A673 (cell line): ENCODE data around the gene MYT1. TPM values are rescaled to one million over a fixed set of nuclear protein-coding genes. Genes with fewer than 3 reads are reported as not detected.

ENCODE experiments used
- BruUV-seq: library from RNA; stranded (reverse); fragments of 400-500 nt; replicated peaks from 2 replicates; lab custom pipeline; 2021; lab: Mats Ljungman, UMichigan
- CTCF ChIA-PET: fragments of 300-600 bp; sonication (Branson Sonifier 250); formaldehyde crosslinking; loops from one replicate; lab custom pipeline; 2022; ENCODE audit warnings: antibody characterized with exemption; lab: Charles Lee
- POLR2A ChIA-PET: fragments of 300-600 bp; sonication (Branson Sonifier 250); formaldehyde crosslinking; loops from one replicate; lab custom pipeline; 2022; ENCODE audit warnings: antibody characterized with exemption; ENCODE audit not compliant: low non-redundant PET; lab: Charles Lee
- DNase-seq: peaks from one replicate; pipeline ENCODE4 v3.0.0-alpha.2; 2015; ENCODE audit warnings: low spot score
- H3K27ac ChIP-seq: fragments of 200-600 bp; sonication (generic); 2 replicates; pipeline ENCODE4 v1.5.1; 2016; ENCODE audit warnings: mixed run types, low read depth, mild to moderate bottlenecking, mixed read lengths, antibody characterized with exemption, low read length; ENCODE audit not compliant: poor library complexity, severe bottlenecking
- H3K27me3 ChIP-seq: fragments of 200-600 bp; sonication (generic); replicated peaks from 2 replicates; pipeline ENCODE4 v1.6.1; 2017; ENCODE audit warnings: mixed run types, low read depth, mild to moderate bottlenecking, mixed read lengths, antibody characterized with exemption, low read length; ENCODE audit not compliant: insufficient read depth, poor library complexity
- H3K36me3 ChIP-seq: fragments of 200-600 bp; sonication (generic); 2 replicates; pipeline ENCODE4 v1.6.1; 2016; ENCODE audit warnings: mixed run types, mild to moderate bottlenecking, mixed read lengths, antibody characterized with exemption, low read length; ENCODE audit not compliant: insufficient read depth, poor library complexity, severe bottlenecking
- H3K4me1 ChIP-seq: fragments of 200-600 bp; sonication (generic); 2 replicates; pipeline ENCODE4 v1.6.1; 2017; ENCODE audit warnings: mixed run types, mild to moderate bottlenecking, mixed read lengths, antibody characterized with exemption, low read length; ENCODE audit not compliant: insufficient read depth, poor library complexity, severe bottlenecking
- H3K4me3 ChIP-seq: fragments of 200-600 bp; sonication (generic); 2 replicates; pipeline ENCODE4 v1.5.1; 2016; ENCODE audit warnings: low read depth, mixed run types, mild to moderate bottlenecking, mixed read lengths, low read length; ENCODE audit not compliant: poor library complexity, severe bottlenecking
- H3K9me3 ChIP-seq: fragments of 200-600 bp; sonication (generic); 2 replicates; pipeline ENCODE4 v1.6.1; 2016; ENCODE audit warnings: mixed run types, low read depth, mild to moderate bottlenecking, mixed read lengths, antibody characterized with exemption, low read length; ENCODE audit not compliant: poor library complexity, severe bottlenecking
- EZH2 ChIP-seq: fragments of 200-600 bp; sonication (generic); IDR thresholded peaks from 2 replicates; pipeline ENCODE4 v1.6.1; 2017; ENCODE audit warnings: borderline replicate concordance, low read depth, mild to moderate bottlenecking, mixed read lengths, antibody characterized with exemption, low read length; ENCODE audit not compliant: poor library complexity, severe bottlenecking
- intact Hi-C: fragments of 100-400 bp; cut with micrococcal nuclease; formaldehyde crosslinking; loops from one replicate; pipeline ENCODE4 v1.10.0; 2022; ENCODE audit not compliant: unreplicated experiment
- total RNA-seq: library from RNA; stranded (reverse); gene quantifications from 2 replicates; pipeline ENCODE4 v1.2.3, GENCODE V29; 2021
- TF ChIP-seq, protein P1 (sequence below): fragments of 300-800, 200-600 bp; sonication (generic); conservative IDR thresholded peaks from 2 replicates; pipeline ENCODE4 v1.5.1; 2017; ENCODE audit warnings: low read depth, mild to moderate bottlenecking, antibody characterized with exemption, low read length, moderate library complexity, mixed read lengths

The MYT1 gene
- total RNA-seq, 1 experiment from 2014 or later, result not detected

GRCh38 chr20:64139199-64140060, 24.8 kb upstream of the MYT1 start:
- no peak for DNase-seq
- no peaks in the 10 kb centered on the region for H3K4me1 ChIP-seq
- no peak for TF ChIP-seq EZH2
- TF ChIP-seq, protein P1, sequence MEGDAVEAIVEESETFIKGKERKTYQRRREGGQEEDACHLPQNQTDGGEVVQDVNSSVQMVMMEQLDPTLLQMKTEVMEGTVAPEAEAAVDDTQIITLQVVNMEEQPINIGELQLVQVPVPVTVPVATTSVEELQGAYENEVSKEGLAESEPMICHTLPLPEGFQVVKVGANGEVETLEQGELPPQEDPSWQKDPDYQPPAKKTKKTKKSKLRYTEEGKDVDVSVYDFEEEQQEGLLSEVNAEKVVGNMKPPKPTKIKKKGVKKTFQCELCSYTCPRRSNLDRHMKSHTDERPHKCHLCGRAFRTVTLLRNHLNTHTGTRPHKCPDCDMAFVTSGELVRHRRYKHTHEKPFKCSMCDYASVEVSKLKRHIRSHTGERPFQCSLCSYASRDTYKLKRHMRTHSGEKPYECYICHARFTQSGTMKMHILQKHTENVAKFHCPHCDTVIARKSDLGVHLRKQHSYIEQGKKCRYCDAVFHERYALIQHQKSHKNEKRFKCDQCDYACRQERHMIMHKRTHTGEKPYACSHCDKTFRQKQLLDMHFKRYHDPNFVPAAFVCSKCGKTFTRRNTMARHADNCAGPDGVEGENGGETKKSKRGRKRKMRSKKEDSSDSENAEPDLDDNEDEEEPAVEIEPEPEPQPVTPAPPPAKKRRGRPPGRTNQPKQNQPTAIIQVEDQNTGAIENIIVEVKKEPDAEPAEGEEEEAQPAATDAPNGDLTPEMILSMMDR, result no peak
- no peaks in the 10 kb centered on the region for H3K9me3 ChIP-seq
- intact Hi-C loops, result no loop called here
- no peak overlapping the region for H3K4me3 ChIP-seq
- H3K36me3 ChIP-seq, result no peaks in the 10 kb centered on the region
- CTCF ChIA-PET, result interaction anchor here (0.6 kb wide), 1 partner anchor 1757 kb away, joined by 5 read pairs; no protein-coding TSS in a partner anchor
- H3K27ac ChIP-seq, result no peak overlapping the region
- H3K27me3 ChIP-seq, result peaks cover 7% of the 10 kb centered on the region
- BruUV-seq, result no TSS peak
- POLR2A ChIA-PET, result no interaction called here

DNA sequence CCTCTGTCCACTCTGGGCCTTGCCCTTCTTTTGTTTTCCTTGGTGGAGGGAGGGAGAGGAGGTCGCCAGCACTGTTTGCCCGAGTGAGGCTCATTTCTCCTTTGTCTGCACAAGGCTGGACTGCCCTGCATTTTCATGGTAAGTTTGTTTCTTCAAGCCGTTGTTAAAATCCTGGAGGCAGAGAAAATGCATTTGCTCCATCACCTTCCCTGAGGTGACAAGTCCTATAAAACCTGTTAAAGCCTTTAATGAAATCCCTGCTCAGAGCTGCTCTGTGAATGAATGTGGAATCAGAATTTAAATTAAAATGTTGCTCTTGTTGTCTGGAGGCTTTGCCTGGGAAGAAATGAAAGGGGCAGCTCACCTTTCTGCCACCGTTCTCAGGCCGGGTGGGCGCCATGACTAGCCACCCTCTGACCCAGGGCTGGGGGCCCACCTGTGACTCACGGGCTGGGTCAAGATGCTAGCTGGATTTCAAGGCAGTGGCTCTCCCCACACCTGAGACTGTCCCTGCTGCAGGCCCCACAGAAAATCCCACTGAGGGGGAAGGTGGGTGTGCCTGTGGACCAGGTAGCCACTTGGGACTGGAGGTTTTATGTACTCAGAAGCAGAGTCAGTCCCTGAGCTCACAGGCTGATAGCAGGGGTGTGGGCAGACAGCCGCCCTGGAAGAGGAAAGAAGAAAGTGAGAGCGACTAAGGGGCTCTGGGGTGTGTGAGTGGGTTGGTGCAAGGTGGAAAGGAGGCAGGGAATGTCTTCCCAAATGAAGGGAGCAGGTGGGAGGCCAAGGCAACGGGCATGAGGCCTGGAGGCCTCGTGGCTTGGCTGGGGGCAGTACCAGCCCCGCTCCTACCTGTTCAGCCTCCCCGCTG, 24.0 kb upstream of the MYT1 start:
- peaks cover 7% of the 10 kb centered on the region for H3K27me3 ChIP-seq
- BruUV-seq, result no TSS peak
- TF ChIP-seq, protein P1, result no peak
- no peak for TF ChIP-seq EZH2
- no peaks in the 10 kb centered on the region for H3K36me3 ChIP-seq
- H3K9me3 ChIP-seq, result peaks cover 3% of the 10 kb centered on the region
- no peak overlapping the region for H3K4me3 ChIP-seq
- CTCF ChIA-PET, result interaction anchor here (0.6 kb wide), 1 partner anchor 1758 kb away, joined by 5 read pairs; no protein-coding TSS in a partner anchor
- no peak overlapping the region for H3K27ac ChIP-seq
- no peak for DNase-seq
- H3K4me1 ChIP-seq, result no peaks in the 10 kb centered on the region
- intact Hi-C loops, result no loop called here
- POLR2A ChIA-PET, result no interaction called here

- no peaks in the 10 kb centered on the region for H3K4me1 ChIP-seq
- POLR2A ChIA-PET, result no interaction called here
These were observed 23.3 kb upstream of the MYT1 start for GRCh38 chr20:64140956-64141355.

More at GRCh38 chr20:64140956-64141355, 23.3 kb upstream of the MYT1 start:
- intact Hi-C loops, result no loop called here
- TF ChIP-seq, protein P1, result no peak
- TF ChIP-seq EZH2, result no peak
- Histone ChIP-seq H3K4me3 (no peak overlapping the region), H3K9me3 (peaks cover 5% of the 10 kb centered on the region), H3K36me3 (no peaks in the 10 kb centered on the region), H3K27me3 (peaks cover 7% of the 10 kb centered on the region), H3K27ac (no peak overlapping the region)
- no peak for DNase-seq
- no TSS peak for BruUV-seq
- CTCF ChIA-PET, result no interaction called here
